GOT3 (cell line): ENCODE results near the gene EIF5.
"Not testable (repeated sequence)": the region's sequence is repeated elsewhere in the genome, so short reads cannot be mapped to it uniquely, and the experiment has no call there.

Experiments
- DNase-seq: peaks from one replicate; lab custom pipeline; 2025; ENCODE audit warnings: mixed read lengths; lab: John Stamatoyannopoulos, UW

EIF5 gene

DNA sequence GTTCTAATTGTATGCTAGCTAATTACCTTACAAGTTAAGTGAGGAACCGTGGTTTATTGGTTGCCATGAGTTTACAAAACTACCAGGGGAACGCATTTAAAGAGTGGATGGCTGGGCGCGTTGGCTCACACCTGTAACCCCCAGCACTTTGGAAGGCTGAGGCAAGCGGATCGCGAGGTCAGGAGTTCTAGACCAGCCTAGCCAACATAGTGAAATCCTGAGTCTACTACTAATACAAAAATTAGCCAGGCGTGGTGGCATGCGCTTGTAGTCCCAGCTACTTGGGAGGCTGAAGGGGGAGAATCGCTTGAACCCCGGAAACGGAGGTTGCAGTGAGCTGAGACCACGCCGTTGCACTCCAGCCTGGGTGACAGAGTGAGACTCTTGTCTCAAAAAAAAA, 2.2 kb downstream of the EIF5 start:
- no peak for DNase-seq

DNA sequence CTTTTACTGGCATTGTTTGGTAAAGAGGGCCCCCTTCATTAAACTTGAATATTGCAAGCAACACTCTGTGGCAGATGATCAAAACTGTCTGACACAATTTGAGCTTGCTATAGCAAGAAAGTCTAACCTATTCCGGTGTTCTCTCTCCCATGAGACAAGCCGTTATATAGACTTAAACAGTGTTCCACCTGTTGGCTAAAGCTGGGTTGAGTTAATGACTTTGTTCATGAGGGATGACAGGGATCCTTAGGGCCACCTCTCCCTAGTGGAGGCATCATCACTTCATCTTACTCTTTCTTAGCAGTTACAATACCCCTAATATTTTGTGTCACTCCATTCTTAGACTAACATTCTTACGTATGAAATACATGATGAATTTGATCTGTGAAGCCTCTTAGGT, 3.8 kb downstream of the EIF5 start:
- no peak for DNase-seq

DNA sequence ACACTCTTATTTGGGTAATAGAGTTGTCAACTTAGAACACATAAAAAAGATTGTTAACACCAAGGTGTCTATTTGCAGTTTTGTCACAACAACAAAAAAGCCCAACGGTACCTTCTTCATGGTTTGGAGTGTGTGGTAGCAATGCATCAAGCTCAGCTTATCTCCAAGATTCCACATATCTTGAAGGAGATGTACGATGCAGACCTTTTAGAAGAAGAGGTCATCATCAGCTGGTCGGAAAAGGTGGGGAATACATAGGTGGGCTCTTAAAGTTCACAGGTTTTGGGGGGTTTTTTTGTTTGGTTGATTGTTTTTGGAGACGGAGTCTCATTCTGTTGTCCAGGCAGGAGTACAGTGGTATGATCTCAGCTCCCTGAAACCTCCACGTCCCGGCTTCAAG, 5.5 kb downstream of the EIF5 start:
- no peak for DNase-seq

DNA sequence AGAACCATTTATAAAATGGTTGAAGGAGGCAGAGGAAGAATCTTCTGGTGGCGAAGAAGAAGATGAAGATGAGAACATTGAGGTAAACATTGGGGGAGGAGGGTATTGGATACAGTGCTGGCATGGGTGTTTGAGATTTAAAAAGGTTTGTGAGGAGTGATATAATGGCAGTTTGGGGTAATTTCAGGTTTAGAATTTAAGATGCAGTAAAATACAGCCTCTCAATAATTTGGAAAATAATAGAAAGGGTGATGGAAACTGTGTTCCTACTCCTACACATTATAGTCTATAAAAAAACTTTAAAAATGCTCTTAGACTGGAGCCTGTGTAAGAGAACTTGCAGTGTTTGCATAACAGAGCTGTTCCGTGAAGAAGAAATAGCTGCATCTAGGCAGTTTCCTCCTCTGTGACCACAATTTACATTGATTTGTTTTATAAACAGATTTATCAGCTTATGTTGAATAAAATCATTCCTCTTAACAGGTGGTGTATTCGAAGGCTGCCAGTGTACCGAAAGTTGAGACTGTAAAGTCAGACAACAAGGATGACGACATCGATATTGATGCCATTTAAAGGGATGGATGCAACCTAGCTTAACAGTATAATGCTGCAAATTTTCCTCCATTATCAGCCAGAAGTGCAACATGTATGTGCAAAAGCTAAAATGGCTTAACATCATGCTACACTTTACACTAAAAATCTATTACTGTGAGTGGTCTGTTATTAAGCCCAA, 6.6 kb downstream of the EIF5 start:
- DNase-seq, result no peak

DNA sequence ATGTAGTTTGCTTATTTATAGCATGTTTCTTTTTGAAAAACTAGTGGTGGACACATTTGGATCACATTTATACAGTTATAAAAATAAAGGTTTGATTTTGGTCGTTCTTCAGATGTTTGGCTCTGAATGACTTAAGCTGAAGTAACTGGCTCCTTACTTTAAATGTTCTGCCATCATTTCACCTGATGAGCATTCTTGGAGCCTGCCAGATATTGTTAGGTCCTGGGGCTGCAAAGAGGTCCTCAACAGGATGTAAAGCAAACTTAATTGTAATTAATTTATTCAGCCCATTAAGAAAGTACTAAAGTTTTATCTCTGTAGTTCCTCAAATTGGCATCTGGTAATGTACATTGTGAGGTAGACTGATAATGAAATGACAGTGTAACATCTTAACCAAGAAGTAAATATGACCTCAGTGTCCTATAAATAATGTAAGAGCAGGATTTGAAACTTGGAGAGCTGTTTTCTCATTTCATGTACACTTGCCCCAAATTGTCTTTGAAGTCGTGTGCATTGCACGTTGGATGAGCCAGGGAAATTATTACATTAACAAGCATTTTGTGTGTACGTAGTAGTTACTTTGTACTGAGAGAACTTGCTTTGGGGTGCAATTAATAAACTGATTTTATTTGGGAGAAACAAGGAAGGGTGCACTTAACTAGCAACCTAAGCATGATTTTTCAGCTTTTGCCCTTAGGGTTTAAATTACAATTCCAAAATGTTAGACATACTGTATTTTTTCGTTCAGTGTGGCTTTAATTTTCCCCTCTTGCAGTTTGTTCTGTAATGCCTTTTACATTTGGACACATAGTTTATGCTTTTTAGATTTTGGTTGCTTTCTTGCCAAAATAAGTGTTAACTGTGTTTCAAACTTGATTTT, 7.5 kb downstream of the EIF5 start:
- no peak for DNase-seq

DNA sequence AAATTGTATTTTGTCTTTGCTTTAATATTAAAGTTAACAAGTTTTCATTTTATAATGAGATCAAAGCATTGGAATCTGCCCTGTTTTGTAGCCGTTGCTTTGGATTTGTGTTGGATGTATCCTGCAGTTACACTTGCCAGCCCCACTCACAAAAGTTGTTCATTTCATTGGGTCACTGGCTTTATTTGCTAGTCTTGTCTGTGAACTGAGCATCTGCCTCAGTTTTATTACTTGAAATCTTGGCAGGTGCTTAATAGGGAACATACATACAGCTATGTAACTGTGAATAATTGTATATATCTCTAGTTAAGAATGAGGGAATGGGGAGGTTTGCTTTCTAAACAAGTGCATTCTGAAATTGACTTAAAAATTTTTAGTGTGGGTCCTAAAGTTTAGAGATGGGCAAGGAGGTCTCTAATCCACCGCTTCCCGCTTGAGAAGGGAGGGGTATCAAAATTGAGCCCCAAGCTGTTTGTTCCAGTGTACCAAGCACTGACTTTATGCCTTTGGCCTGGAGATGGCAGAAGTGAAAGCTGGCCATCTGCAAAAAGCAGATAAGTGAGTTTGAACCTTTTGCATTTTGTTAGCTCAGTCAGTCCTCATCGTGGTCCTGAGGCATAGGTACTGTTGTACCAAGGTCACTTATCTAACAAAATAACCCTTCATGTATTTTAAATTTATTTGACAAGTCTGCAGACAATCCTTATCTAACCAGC, 9.3 kb downstream of the EIF5 start:
- no peak for DNase-seq

DNA sequence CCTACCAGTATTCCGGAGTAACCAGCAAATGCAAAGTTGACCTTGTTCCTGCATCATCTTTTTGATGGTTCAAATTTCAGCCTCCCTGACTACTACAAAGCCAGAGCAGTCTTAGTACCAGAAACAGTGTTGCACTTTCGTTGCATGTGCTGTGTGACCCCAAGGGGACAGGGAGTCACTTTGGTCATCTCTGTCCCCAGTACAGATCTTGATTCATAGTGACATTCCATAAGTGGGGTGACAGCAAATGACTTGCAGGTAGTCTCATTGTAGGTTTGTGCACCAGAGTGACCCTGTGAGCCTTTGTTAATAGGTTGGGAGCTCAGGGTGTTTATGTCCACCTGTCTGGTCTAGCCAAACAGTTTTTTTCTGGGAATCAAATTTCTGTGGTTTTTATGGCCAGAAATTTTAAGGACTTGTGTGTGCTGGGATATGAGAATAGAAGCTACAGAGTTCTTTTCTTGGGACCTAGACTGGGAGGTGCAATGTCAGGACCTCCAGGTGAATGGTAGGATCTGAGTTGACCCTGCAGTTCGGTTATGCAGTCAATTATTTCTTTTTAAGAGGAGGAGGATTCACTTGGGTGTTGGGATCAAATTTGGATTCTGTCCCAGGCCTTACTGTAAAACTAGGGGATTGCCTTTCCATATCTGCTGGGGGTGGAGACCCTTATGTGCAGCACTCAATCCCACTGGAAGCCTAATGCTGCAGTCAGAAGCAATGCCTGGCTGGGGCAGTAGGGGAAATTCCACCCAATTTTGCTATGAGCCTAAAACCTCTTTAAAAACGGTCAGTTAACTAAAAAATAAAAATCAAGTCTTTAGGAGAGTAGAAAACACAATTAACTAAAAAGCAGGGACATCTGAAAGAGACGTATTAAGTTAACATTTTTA, 10.1 kb downstream of the EIF5 start:
- DNase-seq, result no peak

DNA sequence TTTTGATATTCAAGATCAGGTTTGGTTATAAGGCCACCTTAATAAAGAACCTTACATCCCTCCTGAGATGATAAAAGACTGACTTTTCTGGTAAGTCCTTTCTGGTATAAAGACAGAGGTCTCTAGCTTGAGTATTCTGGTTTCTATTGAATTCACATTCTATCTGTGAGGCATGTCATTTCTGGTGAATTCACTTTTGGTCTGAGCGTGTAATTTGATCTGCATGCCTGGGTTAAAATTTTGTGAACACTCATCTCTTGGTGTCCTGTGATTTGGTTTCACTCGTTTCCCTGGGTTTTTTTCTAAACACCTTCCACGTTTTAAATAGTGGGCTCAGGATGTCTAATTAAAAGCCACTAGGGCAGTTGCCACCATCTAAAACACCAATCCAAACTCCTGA, 12.2 kb downstream of the EIF5 start:
- DNase-seq, result no peak

DNA sequence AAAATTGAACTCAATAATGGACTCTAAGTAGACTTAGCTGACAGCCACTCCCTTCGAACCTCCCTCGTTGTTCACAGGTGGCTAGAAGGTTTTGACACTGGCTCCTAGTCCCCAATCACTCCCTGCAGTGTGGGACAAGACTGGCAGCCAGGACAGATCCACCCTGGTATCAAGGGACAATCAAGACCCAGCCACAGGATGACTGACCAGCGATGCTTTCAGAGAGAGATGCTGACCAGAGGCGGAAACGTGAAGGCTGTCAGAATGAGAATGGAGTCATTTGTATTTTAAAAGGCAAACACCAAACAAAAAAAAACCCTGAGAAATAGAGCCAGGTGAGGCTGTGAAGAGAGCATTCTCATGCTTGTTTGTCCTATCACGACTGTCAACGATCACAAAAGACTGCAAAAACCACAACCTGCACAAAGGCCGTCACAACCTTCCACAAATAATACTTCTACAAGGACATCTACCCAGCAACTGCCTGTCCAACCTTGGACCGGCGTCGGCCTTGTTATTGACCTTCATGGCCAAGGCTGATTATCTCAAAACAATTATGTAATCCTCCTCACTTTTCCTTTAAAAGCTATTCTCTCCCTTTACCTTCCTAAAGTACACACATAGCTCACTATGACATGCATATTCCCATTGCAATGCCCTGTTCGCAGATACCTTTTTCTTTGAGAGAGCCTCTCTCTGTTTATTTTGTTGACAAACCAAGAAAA, 13.2 kb downstream of the EIF5 start:
- DNase-seq, result no peak

DNA sequence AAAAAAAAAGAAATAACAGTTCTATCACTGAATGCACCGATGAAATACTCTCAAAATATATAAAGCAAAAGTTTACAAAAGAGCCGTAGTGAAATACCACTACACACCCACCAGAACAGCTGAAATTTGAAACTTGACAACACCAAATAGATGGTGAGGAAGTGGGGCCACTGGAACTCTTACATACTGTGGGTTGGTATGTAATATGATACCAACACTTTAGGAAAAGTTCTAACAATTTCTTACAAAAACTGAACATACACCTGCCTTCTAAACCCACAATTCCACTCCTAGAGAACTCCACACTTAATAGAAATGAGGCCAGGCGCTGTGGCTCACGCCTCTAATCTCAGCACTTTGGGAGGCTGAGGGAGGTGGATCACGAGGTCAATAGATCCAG, 14.1 kb downstream of the EIF5 start:
- DNase-seq, result no peak

DNA sequence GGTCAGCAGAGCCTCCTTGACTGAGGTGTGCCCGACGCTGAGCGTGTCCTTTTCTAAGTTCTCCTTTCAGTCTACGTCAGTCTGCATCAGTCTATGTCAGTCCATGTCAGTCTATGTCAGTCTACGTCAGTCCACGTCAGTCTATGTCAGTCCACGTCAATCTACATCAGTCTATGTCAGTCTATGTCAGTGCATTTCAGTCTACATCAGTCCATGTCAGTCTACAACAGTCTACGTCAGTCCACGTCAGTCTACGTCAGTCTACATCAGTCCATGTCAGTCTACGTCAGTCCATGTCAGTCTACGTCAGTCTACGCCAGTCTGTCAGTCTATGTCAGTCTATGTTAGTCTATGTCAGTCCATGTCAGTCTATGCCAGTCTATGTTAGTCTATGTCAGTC, 15.9 kb downstream of the EIF5 start:
- DNase-seq, result no peak

DNA sequence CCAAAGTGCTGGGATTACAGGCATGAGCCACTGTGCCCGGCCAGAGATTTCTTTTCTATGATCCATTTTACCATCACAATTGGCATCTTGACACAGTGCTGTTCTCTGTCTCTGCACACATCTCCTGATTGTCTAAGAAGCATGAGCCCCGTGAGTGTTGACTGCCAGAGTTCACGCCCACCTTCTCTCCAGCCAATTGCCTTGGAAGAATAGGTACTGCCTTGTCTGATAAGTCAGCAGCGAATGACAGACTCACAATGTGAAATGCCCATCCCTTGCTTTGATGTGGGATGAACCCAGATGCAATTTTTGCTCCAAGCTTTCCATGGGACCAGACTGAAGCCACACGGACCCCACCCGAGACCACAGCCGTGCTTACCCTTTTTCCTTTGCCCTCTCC, 19.3 kb downstream of the EIF5 start:
- no peak for DNase-seq

DNA sequence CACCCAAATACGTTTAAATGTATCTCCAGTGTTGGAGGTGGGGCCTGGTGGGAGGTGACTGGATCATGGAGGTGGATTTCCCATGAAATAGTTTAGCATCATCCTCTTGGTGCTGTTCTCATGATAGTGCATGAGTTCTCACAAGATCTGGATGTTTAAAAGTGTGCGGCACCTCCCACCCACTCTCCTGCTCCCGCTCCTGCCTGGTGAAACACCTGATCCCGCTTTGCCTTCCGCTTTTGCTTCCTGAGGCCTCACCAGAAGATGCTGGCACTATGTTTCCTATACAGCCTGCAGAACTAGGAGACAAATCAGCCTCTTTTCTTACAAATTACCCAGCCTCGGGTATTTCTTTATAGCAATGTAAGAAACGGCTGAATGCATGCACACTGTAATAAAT, 20.1 kb downstream of the EIF5 start:
- DNase-seq, result no peak

DNA sequence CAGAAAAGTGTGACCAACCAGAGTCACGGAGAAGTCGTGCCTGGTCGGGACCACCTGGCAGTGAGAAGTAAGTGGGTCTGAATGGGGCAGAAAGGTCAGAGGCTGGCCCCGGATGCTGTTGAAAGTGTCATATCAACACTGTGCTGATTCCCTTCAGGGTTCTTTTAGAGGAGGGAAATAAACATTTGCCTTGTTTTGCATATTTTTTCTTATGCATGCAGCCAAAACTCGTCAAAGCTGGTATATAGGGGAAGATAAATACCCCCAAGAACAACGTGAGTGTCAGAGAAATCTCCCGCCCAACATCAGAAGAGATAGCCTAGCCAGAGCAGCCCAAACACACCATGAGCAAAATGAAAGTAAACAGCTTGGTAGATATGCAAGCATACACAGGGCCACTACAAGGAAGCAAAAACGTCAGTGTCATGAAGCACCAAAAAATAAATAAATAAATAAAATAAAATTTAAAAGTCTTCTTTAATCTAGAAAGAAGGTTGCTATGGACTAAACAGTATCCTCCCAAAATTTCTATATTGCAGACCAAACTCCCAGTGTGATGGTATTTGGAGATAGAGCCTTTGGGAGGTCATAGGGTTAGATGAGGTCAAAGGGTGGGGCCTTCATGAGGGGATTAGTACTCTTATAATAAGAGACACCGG, 22.1 kb downstream of the EIF5 start:
- no peak for DNase-seq

DNA sequence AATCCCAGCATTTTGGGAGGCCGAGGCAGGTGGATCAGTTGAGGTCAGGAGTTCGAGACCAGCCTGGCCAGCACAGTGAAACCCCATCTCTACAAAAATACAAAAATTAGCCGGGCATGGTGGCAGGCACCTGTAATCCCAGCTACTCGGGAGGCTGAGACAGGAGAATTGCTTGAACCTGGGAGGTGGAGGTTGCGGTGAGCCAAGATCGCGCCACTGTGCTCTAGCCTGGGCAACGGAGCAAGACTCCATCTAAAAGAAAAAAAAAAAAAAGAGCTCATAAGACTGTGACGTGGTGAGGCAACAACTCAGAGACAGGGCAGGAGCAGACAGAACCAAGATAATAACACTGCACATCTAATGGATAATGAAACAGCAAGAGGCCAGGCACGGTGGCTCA, 23.5 kb downstream of the EIF5 start:
- not testable (repeated sequence) for DNase-seq

DNA sequence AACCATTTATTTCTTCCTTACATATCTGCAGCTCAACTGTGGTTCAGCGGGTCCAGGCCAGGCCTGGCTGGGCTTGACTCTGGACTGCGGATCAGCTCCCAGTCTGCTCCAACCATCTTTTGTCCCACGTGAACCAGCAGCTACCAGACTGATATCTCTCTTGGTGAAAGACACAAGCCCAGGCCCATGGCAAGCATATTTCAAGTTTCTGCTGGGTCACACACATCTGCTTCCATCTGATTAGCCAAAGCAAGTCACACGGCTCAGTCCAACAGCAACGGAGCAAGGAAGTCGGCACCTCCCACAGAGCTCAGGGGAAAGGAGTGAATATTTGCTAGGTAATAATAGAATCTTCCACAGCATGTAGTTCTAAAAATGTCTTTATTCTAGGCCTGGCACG, 26.5 kb downstream of the EIF5 start:
- DNase-seq, result no peak

DNA sequence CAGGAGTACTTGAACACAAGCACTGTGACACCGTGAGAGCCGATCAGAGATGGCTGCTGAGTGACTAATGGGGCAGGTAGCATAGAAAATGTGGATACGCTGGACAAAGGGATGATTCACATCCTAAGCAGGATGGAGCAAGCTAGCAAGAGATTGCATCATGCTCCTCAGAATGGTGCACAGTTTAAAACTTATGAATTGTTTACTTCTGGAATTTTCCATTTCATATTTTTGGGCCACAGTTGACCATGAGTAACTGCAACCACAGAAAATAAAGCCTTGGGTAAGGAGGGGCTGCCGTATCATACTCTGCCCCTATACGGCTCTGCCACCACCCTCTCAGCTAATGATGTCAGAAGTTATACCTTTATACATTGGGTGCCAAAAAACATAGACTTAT, 27.8 kb downstream of the EIF5 start:
- DNase-seq, result no peak

DNA sequence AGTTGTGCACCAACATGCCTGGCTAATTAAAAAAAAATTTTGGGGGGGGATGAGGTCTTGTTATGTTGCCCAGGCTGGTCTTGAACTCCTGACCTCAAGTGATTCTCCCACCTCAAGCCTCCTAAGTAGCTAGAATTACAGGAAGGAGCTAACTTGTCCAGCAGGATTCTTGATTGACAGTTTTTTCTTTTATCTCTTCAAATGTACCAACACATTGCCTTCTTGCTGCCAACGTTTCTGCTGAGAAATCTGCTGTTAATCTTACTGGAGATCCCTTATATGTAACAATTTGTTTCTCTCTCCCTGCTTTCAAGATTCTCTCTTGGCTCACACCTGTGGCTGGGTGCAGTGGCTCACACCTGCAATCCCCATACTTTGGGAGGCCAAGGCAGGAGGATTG, 28.7 kb downstream of the EIF5 start:
- DNase-seq, result no peak

DNA sequence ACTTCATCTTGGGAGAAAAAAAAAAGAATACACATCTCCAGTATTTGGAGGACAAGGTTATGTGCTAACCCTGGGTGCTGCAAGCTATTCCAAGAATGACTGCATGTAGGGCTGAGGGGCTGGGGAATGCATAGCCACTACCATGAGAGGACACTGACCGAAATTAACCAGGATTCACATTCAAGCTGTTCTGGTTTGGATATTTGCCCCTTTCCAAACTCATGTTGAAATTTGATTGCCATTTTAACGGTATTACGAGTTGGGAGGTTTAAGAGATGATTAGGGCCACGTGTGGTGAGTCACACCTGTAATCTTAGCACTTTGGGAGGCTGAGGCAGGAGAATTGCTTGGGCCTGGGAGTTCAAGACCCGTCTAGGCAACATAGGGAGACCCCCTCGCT, 32.7 kb downstream of the EIF5 start:
- no peak for DNase-seq

DNA sequence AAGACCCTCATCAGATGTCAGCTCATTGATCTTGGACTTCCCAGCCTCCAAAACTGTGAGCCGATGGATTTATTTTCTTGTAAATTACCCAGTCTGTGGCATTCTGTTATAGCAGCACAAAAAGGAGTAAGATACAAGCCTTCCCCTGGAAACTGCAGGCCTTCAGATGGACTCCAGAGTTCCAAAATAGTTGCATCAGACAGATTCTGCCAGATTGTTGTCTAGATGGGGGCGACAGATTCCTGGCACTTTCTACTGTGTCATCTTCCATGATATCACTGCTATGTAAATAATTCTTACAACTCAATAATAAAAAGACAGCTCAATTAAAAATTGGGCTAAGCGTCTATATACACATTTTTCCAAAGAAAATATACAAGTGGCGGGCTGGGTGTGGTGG, 34.0 kb downstream of the EIF5 start:
- DNase-seq, result no peak

DNA sequence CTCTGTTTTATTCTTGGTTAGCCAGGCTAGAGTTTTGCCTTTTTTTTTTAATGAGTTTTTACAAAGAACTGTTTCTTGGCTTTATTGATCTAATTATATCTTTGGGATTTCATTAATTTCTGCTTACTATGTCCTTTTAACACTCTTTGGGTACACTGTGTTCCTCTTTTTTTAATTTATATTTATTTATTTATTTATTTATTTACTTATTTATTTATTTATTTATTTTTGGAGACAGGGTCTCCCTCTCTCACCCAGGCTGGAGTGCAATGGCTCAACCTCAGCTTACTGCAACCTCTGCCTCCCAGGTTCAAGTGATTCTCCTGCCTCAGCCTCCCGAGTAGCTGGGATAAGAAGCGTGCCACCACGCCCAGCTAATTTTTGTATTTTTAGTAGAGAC, 36.0 kb downstream of the EIF5 start:
- DNase-seq, result no peak
